GM12878 (cell line): ENCODE results near the gene TEC. TPM values are rescaled to one million over a fixed set of nuclear protein-coding genes. Genes with fewer than 3 reads are reported as not detected.

Experiments
- BCL11A ChIP-seq: IDR thresholded peaks from 2 replicates; pipeline ENCODE4 v1.6.1; 2011; ENCODE audit warnings: low read depth, low read length
- FOXM1 ChIP-seq: IDR thresholded peaks from 2 replicates; pipeline ENCODE4 v1.6.1; 2012; ENCODE audit warnings: low read depth, mild to moderate bottlenecking, inconsistent platforms, low read length, moderate library complexity
- IKZF1 ChIP-seq: fragments of 450-650 bp; conservative IDR thresholded peaks from 2 replicates; pipeline ENCODE4 v1.6.1; 2017; ENCODE audit warnings: antibody characterized with exemption, mild to moderate bottlenecking
- MEF2B ChIP-seq: fragments of 450-650 bp; IDR thresholded peaks from 2 replicates; pipeline ENCODE4 v1.6.1; 2018; ENCODE audit warnings: mild to moderate bottlenecking, moderate library complexity; ENCODE audit not compliant: partially characterized antibody, poor library complexity, severe bottlenecking
- MXI1 ChIP-seq: fragments of 150-350 bp; IDR thresholded peaks from 2 replicates; pipeline ENCODE4 v1.6.1; 2011; ENCODE audit warnings: low read depth, mild to moderate bottlenecking, inconsistent platforms, low read length, improper control_type of control experiment
- RCOR1 ChIP-seq: conservative IDR thresholded peaks from 2 replicates; pipeline ENCODE4 v1.6.1; 2012; ENCODE audit warnings: low read depth, low read length, improper control_type of control experiment
- RELB ChIP-seq: fragments of 450-650 bp; IDR thresholded peaks from 2 replicates; pipeline ENCODE4 v1.6.1; 2017; ENCODE audit warnings: low read depth, mild to moderate bottlenecking, moderate library complexity
- SMARCA5 ChIP-seq: fragments of 450-650 bp; IDR thresholded peaks from 2 replicates; pipeline ENCODE4 v1.6.1; 2017; ENCODE audit warnings: mild to moderate bottlenecking
- SP1 ChIP-seq: IDR thresholded peaks from one replicate; pipeline ENCODE4 v1.6.1; 2011; ENCODE audit warnings: low read depth, low read length
- SRF ChIP-seq, 2 experiments: IDR thresholded peaks; 2 replicates each; pipeline ENCODE4 v1.6.1; 2011; ENCODE audit warnings: low read depth in 2 of 2, low read length in 2 of 2, mild to moderate bottlenecking in 1 of 2, moderate library complexity in 1 of 2
- YY1 ChIP-seq: IDR thresholded peaks from 2 replicates; pipeline ENCODE4 v1.6.1; 2011; ENCODE audit warnings: low read depth, mild to moderate bottlenecking, low read length
- ZBTB11 ChIP-seq: fragments of 450-650 bp; formaldehyde crosslinking; IDR thresholded peaks from 2 replicates; pipeline ENCODE4 v1.5.0; 2022; ENCODE audit warnings: mild to moderate bottlenecking, missing genetic modification characterization
- polyA plus RNA-seq, 11 experiments: library from polyadenylated mRNA; depleted of rRNA in 4 of 11; unstranded in 6 of 11; stranded (reverse) in 5 of 11; fragments of >200 nt; fragmentation: Nextera tagmentation in 4 of 11; fragmentation: Illumina TruSeq in 1 of 11; extraction: Ambion mirVana in 4 of 11; extraction: Trizol in 1 of 11; gene quantifications; 1 replicate in 1 of 11; 2 replicates in 10 of 11; pipeline versions ENCODE4 v1.2.1 to v1.2.3, GENCODE V29; 2011 to 2016; ENCODE audit warnings: inconsistent platforms in 2 of 11, missing spikeins in 2 of 11, low read depth in 1 of 11
- total RNA-seq, 4 experiments: library from RNA; depleted of rRNA in 3 of 4; stranded (reverse); fragments of >200 nt in 3 of 4; fragmentation: Illumina TruSeq in 1 of 4; extraction: Trizol in 1 of 4; gene quantifications; 2 replicates each; pipeline versions ENCODE4 v1.2.1 to v1.2.3, GENCODE V29; 2013 to 2021
- TF ChIP-seq, protein P1 (sequence below): IDR thresholded peaks from 2 replicates; pipeline ENCODE4 v1.6.1; 2011; ENCODE audit warnings: low read depth, low read length, improper control_type of control experiment, borderline replicate concordance
- TF ChIP-seq, protein P2 (sequence below): IDR thresholded peaks from 2 replicates; pipeline ENCODE4 v1.6.1; 2011; ENCODE audit warnings: low read depth, mild to moderate bottlenecking, low read length, moderate library complexity, borderline replicate concordance; ENCODE audit errors: extremely low read depth

Gene TEC
- total and polyA plus RNA-seq, 10 of the 15 experiments (the other 5 are each of a cell fraction or from before 2014, with no cell fraction given) = 7.4 to 27.2 (median 17.1) TPM

GRCh38 chr4:48247142-48247877 lies 22.3 kb downstream of the TEC start (continued):
- peak; percentile 60 for TF ChIP-seq RELB
- no peak for TF ChIP-seq YY1
- TF ChIP-seq FOXM1 = no peak
- TF ChIP-seq, protein P1, sequence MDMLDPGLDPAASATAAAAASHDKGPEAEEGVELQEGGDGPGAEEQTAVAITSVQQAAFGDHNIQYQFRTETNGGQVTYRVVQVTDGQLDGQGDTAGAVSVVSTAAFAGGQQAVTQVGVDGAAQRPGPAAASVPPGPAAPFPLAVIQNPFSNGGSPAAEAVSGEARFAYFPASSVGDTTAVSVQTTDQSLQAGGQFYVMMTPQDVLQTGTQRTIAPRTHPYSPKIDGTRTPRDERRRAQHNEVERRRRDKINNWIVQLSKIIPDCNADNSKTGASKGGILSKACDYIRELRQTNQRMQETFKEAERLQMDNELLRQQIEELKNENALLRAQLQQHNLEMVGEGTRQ = no peak
- TF ChIP-seq, protein P2, sequence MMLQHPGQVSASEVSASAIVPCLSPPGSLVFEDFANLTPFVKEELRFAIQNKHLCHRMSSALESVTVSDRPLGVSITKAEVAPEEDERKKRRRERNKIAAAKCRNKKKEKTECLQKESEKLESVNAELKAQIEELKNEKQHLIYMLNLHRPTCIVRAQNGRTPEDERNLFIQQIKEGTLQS = no peak
- 0 out of 2 replicates have a peak, but pooled peaks have one; percentile 18 for TF ChIP-seq IKZF1
- TF ChIP-seq RCOR1 = no peak
- TF ChIP-seq BCL11A = peak; percentile 20; the same call in 1 of the 2 replicates
- TF ChIP-seq SRF (IDR thresholded peaks at IDR 0.05; ENCODE audit: low read depth in 2 of 2, low read length in 2 of 2) = no peak
- no peak for TF ChIP-seq ZBTB11 (CRISPR knock-in tag)
- no peak for TF ChIP-seq SMARCA5
- TF ChIP-seq MEF2B = peak; percentile 38
- TF ChIP-seq SP1 = no peak
- TF ChIP-seq MXI1 = no peak
